DMS79 (cell line): ENCODE results near the gene FAM118B.
A peak's percentile ranks its signal among the peaks of the same experiment; 100 is the strongest.

Experiments used
- DNase-seq: peaks from one replicate; lab custom pipeline; 2025; lab: John Stamatoyannopoulos, UW

FAM118B gene

GRCh38 chr11:126186708-126187529, 24.7 kb upstream of the FAM118B start:
- DNase-seq, result no peak

GRCh38 chr11:126188332-126189108, 23.1 kb upstream of the FAM118B start:
- no peak for DNase-seq

- no peak for DNase-seq
These were observed 22.3 kb upstream of the FAM118B start for GRCh38 chr11:126189109-126189929.

- no peak for DNase-seq
These were observed 20.8 kb upstream of the FAM118B start for GRCh38 chr11:126190792-126191191.

- DNase-seq, result no peak
These were observed 20.1 kb upstream of the FAM118B start for GRCh38 chr11:126191379-126192073.

- DNase-seq, result no peak
These were observed 19.2 kb upstream of the FAM118B start for GRCh38 chr11:126192361-126192760.

- DNase-seq, result no peak
These were observed 18.5 kb upstream of the FAM118B start for GRCh38 chr11:126193038-126193478.

GRCh38 chr11:126194121-126194543, 17.4 kb upstream of the FAM118B start:
- peak; percentile 44 for DNase-seq

GRCh38 chr11:126195119-126195518, 16.5 kb upstream of the FAM118B start:
- DNase-seq, result no peak

- DNase-seq, result no peak
These were observed 14.2 kb upstream of the FAM118B start for GRCh38 chr11:126197277-126197939.

- no peak for DNase-seq
These were observed 12.9 kb upstream of the FAM118B start for GRCh38 chr11:126198648-126199047.

- DNase-seq, result no peak
These were observed 8.8 kb upstream of the FAM118B start for GRCh38 chr11:126202646-126203359.

GRCh38 chr11:126205359-126205758, 6.2 kb upstream of the FAM118B start:
- DNase-seq, result no peak

GRCh38 chr11:126207896-126208295, 3.7 kb upstream of the FAM118B start:
- DNase-seq, result no peak

GRCh38 chr11:126210871-126211235, 729 bp upstream of the FAM118B start:
- DNase-seq, result peak; percentile 28

GRCh38 chr11:126212089-126212660, 593 bp downstream of the FAM118B start:
- no peak for DNase-seq

- DNase-seq, result no peak
These were observed 2.9 kb downstream of the FAM118B start for GRCh38 chr11:126214441-126214840.

- DNase-seq, result no peak
These were observed 3.3 kb downstream of the FAM118B start for GRCh38 chr11:126214841-126215240.

GRCh38 chr11:126216526-126217305, 5.1 kb downstream of the FAM118B start:
- no peak for DNase-seq
